Amygdala (tissue), 56 donors: ENCODE measurements around the gene PDE10A.
"Not testable (repeated sequence)": the region's sequence is repeated elsewhere in the genome, so short reads cannot be mapped to it uniquely, and the experiment has no call there.

ENCODE experiments used
- DNase-seq, 56 donors: peaks; one replicate each; lab custom pipeline; 2025; lab: John Stamatoyannopoulos, UW

The PDE10A gene

GRCh38 chr6:165559632-165560031, 103.4 kb downstream of the PDE10A start:
- DNase-seq: no peak

DNA sequence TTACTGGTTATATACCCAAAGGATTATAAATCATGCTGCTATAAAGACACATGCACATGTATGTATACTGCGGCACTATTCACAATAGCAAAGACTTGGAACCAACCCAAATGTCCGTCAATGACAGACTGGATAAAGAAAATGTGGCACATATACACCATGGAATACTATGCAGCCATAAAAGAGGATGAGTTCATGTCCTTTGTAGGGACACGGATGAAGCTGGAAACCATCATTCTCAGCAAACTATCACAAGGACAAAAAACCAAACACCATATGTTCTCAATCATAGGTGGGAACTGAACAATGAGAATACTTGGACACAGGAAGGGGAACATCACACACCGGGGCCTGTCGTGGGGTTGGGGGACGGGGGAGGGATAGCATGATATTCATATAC, 104.9 kb downstream of the PDE10A start:
- not testable (repeated sequence) for DNase-seq

DNA sequence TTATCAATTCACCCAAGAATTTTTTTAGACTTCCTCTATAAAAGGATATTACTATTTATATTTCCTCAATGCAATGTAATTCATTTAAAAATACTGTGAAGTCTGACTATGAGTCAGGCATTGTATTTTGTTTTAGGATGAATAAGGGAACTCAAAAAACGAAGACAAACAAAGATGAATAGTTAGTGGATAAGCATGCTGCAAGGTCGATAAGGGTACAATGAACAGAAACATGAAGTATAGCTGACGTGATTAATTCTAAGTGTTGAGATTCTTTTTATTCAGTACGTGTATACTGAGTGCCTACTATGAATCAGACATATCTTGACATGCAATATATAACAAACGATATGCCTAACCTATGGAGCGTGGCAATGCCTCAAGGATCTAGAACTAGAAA, 105.4 kb downstream of the PDE10A start:
- DNase-seq: no peak

- no peak for DNase-seq
Measured at GRCh38 chr6:165556116-165556843, 106.8 kb downstream of the PDE10A start.

GRCh38 chr6:165554644-165555043, 108.4 kb downstream of the PDE10A start:
- DNase-seq: not testable (repeated sequence)

DNA sequence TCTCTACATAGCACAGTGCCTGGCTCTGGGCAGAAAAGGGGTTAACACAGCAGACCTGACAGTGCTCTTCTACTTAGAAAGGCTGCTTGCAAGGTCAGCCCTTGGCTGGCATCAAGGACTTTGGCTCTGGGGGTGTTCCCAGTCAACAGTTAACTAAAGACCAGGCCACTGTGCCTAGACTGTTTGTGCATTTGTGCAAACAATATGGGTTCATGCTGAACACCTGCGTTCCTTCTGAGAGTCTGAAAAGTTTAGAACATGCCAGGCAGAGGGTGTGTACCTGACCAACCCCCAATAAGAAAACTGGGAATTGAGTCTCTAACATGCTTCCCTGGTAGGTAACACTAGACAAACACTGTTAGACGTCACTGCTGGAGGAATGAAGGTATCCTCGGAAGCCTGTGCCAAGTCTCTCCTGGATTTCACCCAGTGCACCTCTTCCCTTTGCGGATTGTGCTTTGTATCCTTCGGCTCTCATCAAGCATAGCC, 110.7 kb downstream of the PDE10A start:
- DNase-seq: no peak

GRCh38 chr6:165551828-165552227, 111.2 kb downstream of the PDE10A start:
- DNase-seq: no peak

GRCh38 chr6:165548450-165548849, 114.6 kb downstream of the PDE10A start:
- no peak for DNase-seq

DNA sequence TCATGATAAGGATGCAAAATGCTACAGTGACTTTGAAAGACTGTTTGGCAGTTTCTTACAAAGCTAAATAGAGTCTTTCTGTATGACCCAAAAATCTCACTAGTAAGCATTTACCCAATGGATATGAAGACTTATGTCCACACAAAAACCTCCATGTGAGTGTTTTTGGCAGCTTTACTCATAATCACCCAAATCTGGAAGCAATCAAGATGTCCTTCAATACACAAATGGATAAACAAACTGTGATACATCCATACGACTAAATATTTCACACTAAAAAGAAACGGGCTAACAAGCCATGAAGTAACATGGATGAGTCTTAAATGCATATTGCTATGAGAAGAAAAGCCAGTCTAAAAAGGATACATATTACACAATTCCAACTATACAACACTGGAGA, 117.2 kb downstream of the PDE10A start:
- no peak for DNase-seq

DNA sequence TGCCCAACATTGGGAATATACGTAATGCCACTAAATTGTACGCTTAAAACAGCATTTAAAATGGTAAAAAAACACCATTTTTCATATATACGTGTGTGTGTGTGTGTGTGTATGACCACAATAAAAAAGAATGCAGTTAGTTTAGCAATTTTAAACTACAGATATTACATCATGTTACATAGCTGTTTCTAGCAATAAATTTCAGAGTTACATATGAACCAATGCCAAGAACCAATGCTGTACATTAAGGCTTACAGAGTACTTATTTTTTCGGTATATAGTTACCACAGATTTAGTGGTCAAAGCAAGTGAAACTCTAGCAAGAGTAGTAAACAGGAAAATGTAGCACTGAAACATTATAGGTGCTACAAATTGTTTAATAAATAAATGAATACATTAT, 119.3 kb downstream of the PDE10A start:
- no peak for DNase-seq

DNA sequence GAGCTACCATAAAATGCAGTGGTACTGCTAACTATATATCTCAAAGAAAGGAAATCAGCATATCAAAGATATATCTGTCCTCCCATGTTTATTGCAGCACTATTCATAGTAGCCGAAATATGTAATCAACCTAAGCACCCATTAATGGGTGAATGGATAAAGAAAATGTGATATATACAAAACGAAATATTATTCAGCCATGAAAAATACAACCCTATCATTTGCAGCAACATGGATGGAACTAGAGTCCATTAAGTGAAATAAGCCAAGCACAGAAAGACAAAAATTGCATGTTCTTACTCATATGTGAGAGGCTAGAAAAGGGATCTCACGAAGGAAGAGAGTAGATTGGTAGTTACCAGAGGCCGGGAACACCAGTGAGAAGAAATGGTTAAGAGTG, 126.1 kb downstream of the PDE10A start:
- DNase-seq: no peak

DNA sequence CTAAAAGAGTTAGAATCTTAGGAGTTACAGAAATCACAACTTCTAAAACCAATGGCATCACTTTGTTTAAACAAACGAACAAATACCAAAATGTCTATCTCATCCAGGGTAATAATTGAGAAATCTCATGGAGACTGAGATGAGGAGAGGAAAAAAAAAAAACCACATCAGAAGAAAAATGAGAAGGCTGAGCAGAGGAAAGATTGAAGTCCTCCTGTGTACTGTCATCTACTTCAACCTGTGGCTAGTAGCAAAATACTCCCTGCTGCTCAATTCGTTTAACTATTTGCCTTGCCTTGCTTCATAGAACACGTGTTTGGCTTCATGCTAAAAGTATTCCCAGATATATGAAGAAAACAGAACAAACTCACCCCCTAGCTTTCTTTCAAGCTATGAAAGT, 143.7 kb downstream of the PDE10A start:
- no peak for DNase-seq

DNA sequence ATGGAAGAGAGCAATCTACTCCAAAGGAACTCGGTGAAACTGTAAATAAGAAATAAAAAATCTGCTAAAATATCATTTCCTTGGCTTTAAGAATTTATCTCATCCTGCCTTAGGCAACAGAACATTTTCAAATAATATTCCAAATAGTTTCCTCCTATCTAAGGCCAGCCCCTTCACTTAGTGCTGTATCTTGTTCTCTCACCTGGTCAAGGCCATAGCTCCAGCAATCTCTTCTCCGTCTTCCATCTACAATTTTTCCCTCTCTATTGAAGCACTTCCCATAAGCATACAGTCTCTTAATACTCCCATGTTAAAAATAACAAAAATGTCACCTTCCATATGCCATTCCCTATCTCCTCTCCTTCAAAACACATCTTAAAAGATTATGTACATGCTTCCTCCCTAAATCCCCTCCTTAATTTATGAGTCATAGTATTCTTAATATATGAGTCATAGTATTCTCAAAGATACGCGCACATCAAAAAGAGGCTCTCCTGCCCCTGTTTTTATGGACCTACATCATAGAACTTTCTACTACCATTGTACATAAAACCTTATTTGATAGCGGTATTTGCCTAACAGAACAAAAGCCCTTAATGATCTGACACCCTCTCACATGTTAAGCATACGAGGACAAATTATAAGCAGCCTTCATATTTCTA, 146.9 kb downstream of the PDE10A start:
- DNase-seq: no peak

DNA sequence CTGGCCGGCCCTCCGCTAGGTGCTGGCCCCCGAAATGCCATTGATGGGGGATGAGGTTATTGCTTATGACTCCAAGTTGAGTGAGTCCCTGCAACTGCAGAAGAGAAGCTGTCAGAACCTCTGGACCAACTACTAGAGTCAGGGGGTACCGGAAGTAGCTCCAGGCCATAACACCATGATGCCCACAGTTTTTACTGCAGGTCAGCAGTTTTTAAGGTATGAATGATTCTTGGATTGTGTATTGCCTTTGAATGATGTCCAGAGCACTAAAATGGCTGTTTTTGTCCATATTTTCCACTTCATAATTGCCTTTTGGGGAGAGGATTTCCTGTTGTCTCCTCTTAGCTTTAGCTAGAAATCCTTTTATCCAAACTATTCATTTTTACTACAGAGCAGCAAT, 148.4 kb downstream of the PDE10A start:
- no peak for DNase-seq

DNA sequence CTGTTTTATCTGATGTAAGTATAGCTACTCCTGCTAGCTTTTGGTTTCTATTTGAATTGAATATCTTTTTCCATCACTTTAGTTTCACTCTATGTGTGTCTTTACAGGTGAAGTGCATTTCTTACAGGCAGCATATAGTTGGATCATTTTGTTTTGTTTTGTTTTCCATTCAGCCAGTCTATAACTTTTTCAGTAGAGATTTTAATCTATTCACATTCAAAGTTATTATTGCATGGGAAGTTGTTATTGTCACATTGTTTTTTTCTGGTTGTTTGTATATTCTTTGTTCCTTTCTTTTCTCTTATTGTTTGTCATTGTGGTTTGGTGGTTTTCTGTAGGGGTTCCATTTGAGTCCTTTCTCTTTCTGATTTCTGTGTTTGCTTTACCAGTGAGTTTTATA, 151.2 kb downstream of the PDE10A start:
- no peak for DNase-seq

DNA sequence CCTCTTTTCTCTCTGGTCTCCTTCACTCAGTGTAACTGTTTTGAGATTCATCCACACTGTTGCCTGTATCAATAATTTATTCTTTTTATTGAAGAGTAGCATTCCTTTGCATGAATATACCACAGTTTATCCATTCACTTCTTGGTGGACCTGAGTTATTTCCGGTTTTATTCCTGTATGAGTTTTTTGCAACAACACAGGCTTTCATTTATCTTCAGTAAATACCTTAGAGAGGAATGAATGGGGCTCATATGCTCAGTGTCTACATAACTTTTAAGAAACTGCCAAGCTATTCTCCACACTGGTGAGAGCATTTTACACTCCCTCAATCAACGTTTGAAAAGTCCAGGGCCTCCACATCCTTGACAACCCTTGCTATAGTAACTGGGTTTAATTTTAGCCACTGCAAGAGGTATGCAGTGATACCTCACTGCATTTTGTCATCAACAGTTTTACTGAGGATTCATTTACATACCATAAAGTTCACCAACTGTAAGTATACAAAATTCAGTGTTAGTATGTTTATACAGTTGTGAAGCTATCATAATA, 154.6 kb downstream of the PDE10A start:
- no peak for DNase-seq

- no peak for DNase-seq
Measured at GRCh38 chr6:165506657-165507056, 156.4 kb downstream of the PDE10A start.

- not testable (repeated sequence) for DNase-seq
Measured at GRCh38 chr6:165500214-165500907, 162.7 kb downstream of the PDE10A start.

- no peak for DNase-seq
Measured at GRCh38 chr6:165497472-165497871, 165.6 kb downstream of the PDE10A start.

- no peak for DNase-seq
Measured at GRCh38 chr6:165488624-165489295, 174.3 kb downstream of the PDE10A start.

GRCh38 chr6:165487950-165488349, 175.1 kb downstream of the PDE10A start:
- DNase-seq: no peak
